SK-N-SH (cell line): ENCODE data around the gene SCN8A. TPM values are rescaled to one million over a fixed set of nuclear protein-coding genes. Genes with fewer than 3 reads are reported as not detected.
A peak's percentile ranks its signal among the peaks of the same experiment; 100 is the strongest.

Experiments
- CTCF ChIA-PET: fragments of 300-600, 350-600 bp; formaldehyde crosslinking; extraction: SDS; loops from one replicate; lab custom pipeline; 2021; lab: Yijun Ruan, JAX
- POLR2A ChIA-PET: fragments of 350-600 bp; sonication (Branson Sonifier 250); formaldehyde crosslinking; extraction: SDS; loops from one replicate; lab custom pipeline; 2020; ENCODE audit warnings: antibody characterized with exemption, inconsistent platforms; lab: Yijun Ruan, JAX
- DNase-seq: peaks from one replicate; pipeline ENCODE4 v3.0.0; 2012
- H2AFZ ChIP-seq: fragments of 200-600 bp; sonication (generic); 2 replicates; pipeline ENCODE4 v1.8.1; 2016; ENCODE audit warnings: antibody characterized with exemption, mild to moderate bottlenecking, low read depth
- H3F3A ChIP-seq: fragments of 200-600 bp; sonication (generic); replicated peaks from 2 replicates; pipeline ENCODE3; 2016; ENCODE audit warnings: antibody characterized with exemption, mild to moderate bottlenecking; ENCODE audit not compliant: insufficient read depth
- H3K27ac ChIP-seq, 2 experiments: fragments of 200-500 bp in 1 of 2; fragments of 200-600 bp in 1 of 2; sonication (Bioruptor generic) in 1 of 2; sonication (generic), shearing (Covaris generic) in 1 of 2; 2 replicates each; pipeline versions ENCODE4 v1.5.1 to v1.6.1; 2014 to 2016; ENCODE audit warnings: low read depth in 2 of 2, inconsistent platforms in 1 of 2, low read length in 1 of 2, mild to moderate bottlenecking in 1 of 2, mixed read lengths in 1 of 2
- H3K27me3 ChIP-seq: fragments of 200-600 bp; sonication (generic), shearing (Covaris generic); 2 replicates; pipeline ENCODE4 v1.6.1; 2016; ENCODE audit warnings: mixed run types; ENCODE audit not compliant: insufficient read depth
- H3K36me3 ChIP-seq, 2 experiments: fragments of 200-500 bp in 1 of 2; fragments of 200-600 bp in 1 of 2; sonication (Bioruptor generic) in 1 of 2; sonication (generic) in 1 of 2; replicated peaks in 1 of 2; 2 replicates each; pipeline versions ENCODE3 to v1.5.1; 2014 to 2016; ENCODE audit warnings: low read length in 1 of 2, mild to moderate bottlenecking in 1 of 2; ENCODE audit not compliant: insufficient read depth in 2 of 2, control insufficient read depth in 1 of 2
- H3K4me1 ChIP-seq, 2 experiments: fragments of 200-500 bp in 1 of 2; fragments of 200-600 bp in 1 of 2; sonication (Bioruptor generic) in 1 of 2; sonication (generic), shearing (Covaris generic) in 1 of 2; 2 replicates each; pipeline versions ENCODE4 v1.5.1 to v1.6.1; 2014 to 2016; ENCODE audit warnings: low read depth in 1 of 2, low read length in 1 of 2, mixed run types in 1 of 2; ENCODE audit not compliant: insufficient read depth in 2 of 2, control insufficient read depth in 1 of 2
- H3K4me2 ChIP-seq: fragments of 200-600 bp; sonication (generic), shearing (Covaris generic); 2 replicates; pipeline ENCODE4 v1.6.1; 2017; ENCODE audit warnings: mixed run types
- H3K4me3 ChIP-seq, 2 experiments: fragments of 200-500 bp in 1 of 2; fragments of 200-600 bp in 1 of 2; sonication (Bioruptor generic) in 1 of 2; sonication (generic), shearing (Covaris generic) in 1 of 2; 2 replicates each; pipeline versions ENCODE4 v1.5.1 to v1.8.1; 2014 to 2016; ENCODE audit warnings: low read depth in 2 of 2, inconsistent platforms in 1 of 2, low read length in 1 of 2, mild to moderate bottlenecking in 1 of 2, mixed read lengths in 1 of 2, moderate library complexity in 1 of 2
- H3K79me2 ChIP-seq: fragments of 200-600 bp; sonication (generic); 2 replicates; pipeline ENCODE4 v1.8.1; 2017; ENCODE audit warnings: mild to moderate bottlenecking; ENCODE audit not compliant: insufficient read depth
- H3K9ac ChIP-seq: fragments of 200-600 bp; sonication (generic); 2 replicates; pipeline ENCODE4 v1.6.1; 2017; ENCODE audit warnings: mixed run types
- H3K9me2 ChIP-seq: fragments of 200-600 bp; sonication (generic); 2 replicates; pipeline ENCODE4 v1.6.1; 2017; ENCODE audit warnings: mixed run types
- H3K9me3 ChIP-seq: fragments of 200-600 bp; sonication (generic); 2 replicates; pipeline ENCODE4 v1.6.1; 2017; ENCODE audit warnings: mixed run types, mild to moderate bottlenecking, moderate library complexity
- H4K20me1 ChIP-seq: fragments of 200-600 bp; sonication (generic); 2 replicates; pipeline ENCODE4 v1.6.1; 2017; ENCODE audit warnings: mild to moderate bottlenecking, mixed run types; ENCODE audit not compliant: insufficient read depth
- CHD2 ChIP-seq: fragments of 150-350 bp; IDR thresholded peaks from 2 replicates; pipeline ENCODE4 v1.6.1; 2018; ENCODE audit warnings: low read length; ENCODE audit not compliant: partially characterized antibody
- FOSL2 ChIP-seq: IDR thresholded peaks from 2 replicates; pipeline ENCODE4 v1.4.0; 2012; ENCODE audit warnings: low read depth, mild to moderate bottlenecking, moderate library complexity, borderline replicate concordance
- FOXJ3 ChIP-seq: sonication (generic); formaldehyde crosslinking; IDR thresholded peaks from 2 replicates; pipeline ENCODE4 v1.5.1; 2020; ENCODE audit warnings: mild to moderate bottlenecking, missing genetic modification reagents
- GATA2 ChIP-seq: sonication (generic); formaldehyde crosslinking; IDR thresholded peaks from 2 replicates; pipeline ENCODE4 v1.5.0; 2020; ENCODE audit warnings: mild to moderate bottlenecking, missing genetic modification reagents
- JUND ChIP-seq: IDR thresholded peaks from 2 replicates; pipeline ENCODE4 v1.4.0; 2012
- MXI1 ChIP-seq: IDR thresholded peaks from 2 replicates; pipeline ENCODE4 v1.6.1; 2012; ENCODE audit warnings: mild to moderate bottlenecking, low read depth, low read length, improper control_type of control experiment
- RAD21 ChIP-seq: IDR thresholded peaks from 2 replicates; pipeline ENCODE4 v1.6.1; 2012; ENCODE audit warnings: mild to moderate bottlenecking, low read length
- RCOR1 ChIP-seq: fragments of 150-350 bp; IDR thresholded peaks from 2 replicates; pipeline ENCODE4 v1.6.1; 2017; ENCODE audit warnings: antibody characterized with exemption, low read length
- SIN3A ChIP-seq: IDR thresholded peaks from 2 replicates; pipeline ENCODE4 v1.6.1; 2012; ENCODE audit warnings: low read depth, mild to moderate bottlenecking, low read length, moderate library complexity, borderline replicate concordance
- TAF1 ChIP-seq: IDR thresholded peaks from 2 replicates; pipeline ENCODE4 v1.6.1; 2012; ENCODE audit warnings: low read depth, mild to moderate bottlenecking, low read length, moderate library complexity, borderline replicate concordance
- TCF12 ChIP-seq: IDR thresholded peaks from 2 replicates; pipeline ENCODE4 v1.4.0; 2012
- TEAD4 ChIP-seq: IDR thresholded peaks from 2 replicates; pipeline ENCODE4 v1.4.0; 2012; ENCODE audit warnings: mild to moderate bottlenecking, borderline replicate concordance; ENCODE audit not compliant: insufficient read depth
- WGBS: methylation state at CpG from one replicate; pipeline ENCODE4 v1.1.6; 2017; ENCODE audit warnings: low lambda C conversion rate; 5-methylcytosine and 5-hydroxymethylcytosine counted together
- polyA plus RNA-seq, 3 experiments: library from polyadenylated mRNA; depleted of rRNA; stranded (reverse); fragments of >200 nt; gene quantifications; 2 replicates each; pipeline ENCODE4 v1.2.3, GENCODE V29; 2012
- TF ChIP-seq, protein P1 (sequence below): IDR thresholded peaks from 2 replicates; pipeline ENCODE4 v1.4.0; 2012; ENCODE audit warnings: low read depth, borderline replicate concordance

Gene SCN8A
- polyA plus RNA-seq, 1 of the 3 experiments (the other 2 are of a cell fraction), result 7.1 TPM

DNA sequence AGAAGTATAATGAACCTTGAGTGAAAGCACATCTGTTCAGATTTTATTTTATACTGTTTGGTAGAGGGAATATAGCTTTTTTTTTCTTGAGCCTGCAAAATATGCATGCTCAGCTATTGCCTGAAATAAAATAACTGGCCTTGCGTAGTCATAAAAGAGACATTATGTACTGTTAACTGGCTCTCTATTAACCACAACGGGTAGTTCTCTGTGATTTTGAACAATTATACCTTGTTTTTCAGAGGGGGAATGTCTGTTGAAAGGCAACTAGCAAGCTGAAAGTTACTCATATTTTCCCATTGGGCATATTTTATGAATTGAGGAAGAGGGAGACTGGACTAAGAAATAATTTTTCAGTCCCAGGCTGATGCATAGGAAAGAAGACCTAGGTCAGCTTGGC, 194.9 kb downstream of the SCN8A start:
- TF ChIP-seq JUND (no peak), TAF1 (no peak), CHD2 (no peak), TCF12 (no peak), SIN3A (no peak), MXI1 (no peak), TEAD4 (no peak), GATA2 (CRISPR knock-in tag) (no peak), RCOR1 (no peak), FOXJ3 (CRISPR knock-in tag) (no peak), RAD21 (no peak)
- TF ChIP-seq, protein P1, sequence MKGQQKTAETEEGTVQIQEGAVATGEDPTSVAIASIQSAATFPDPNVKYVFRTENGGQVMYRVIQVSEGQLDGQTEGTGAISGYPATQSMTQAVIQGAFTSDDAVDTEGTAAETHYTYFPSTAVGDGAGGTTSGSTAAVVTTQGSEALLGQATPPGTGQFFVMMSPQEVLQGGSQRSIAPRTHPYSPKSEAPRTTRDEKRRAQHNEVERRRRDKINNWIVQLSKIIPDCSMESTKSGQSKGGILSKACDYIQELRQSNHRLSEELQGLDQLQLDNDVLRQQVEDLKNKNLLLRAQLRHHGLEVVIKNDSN, result no peak
- H3K9ac ChIP-seq, result no peak overlapping the region
- no peak overlapping the region for H3K4me3 ChIP-seq
- DNase-seq, result no peak
- H4K20me1 ChIP-seq, result no peaks in the 10 kb centered on the region
- peaks cover 25 to 35% of the 10 kb centered on the region in 2 experiments for H3K36me3 ChIP-seq
- no peak overlapping the region for H2AFZ ChIP-seq
- CTCF ChIA-PET, result no interaction called here
- H3K4me1 ChIP-seq, result peaks cover 0 to 5% of the 10 kb centered on the region in 2 experiments; a peak in 2 of 4 replicates
- no peaks in the 10 kb centered on the region for H3F3A ChIP-seq
- 90% methylated on average over 2 of the region's 2 CpGs for WGBS
- no peaks in the 10 kb centered on the region for H3K27me3 ChIP-seq
- H3K4me2 ChIP-seq, result no peak overlapping the region
- H3K79me2 ChIP-seq, result no peaks in the 10 kb centered on the region
- no peak overlapping the region for H3K27ac ChIP-seq
- POLR2A ChIA-PET, result no interaction called here
- no peaks in the 10 kb centered on the region for H3K9me3 ChIP-seq
- H3K9me2 ChIP-seq, result no peaks in the 10 kb centered on the region

- Histone ChIP-seq H3K4me1 (peaks cover 0 to 5% of the 10 kb centered on the region in 2 experiments; a peak in 2 of 4 replicates), H3K9ac (no peak overlapping the region)
- WGBS, result 63% methylated on average over 6 of the region's 6 CpGs
- TF ChIP-seq JUND (0 out of 2 replicates have a peak, but pooled peaks have one; percentile 5), FOXJ3 (CRISPR knock-in tag) (no peak), FOSL2 (peak; percentile 25; the same call in 1 of the 2 replicates)
- TF ChIP-seq, all 33 proteins: peak for 2
- no peak overlapping the region for H3K4me3 ChIP-seq
- H3K36me3 ChIP-seq, result peaks cover 33 to 37% of the 10 kb centered on the region in 2 experiments
- ChIA-PET POLR2A (no interaction called here), CTCF (interaction anchor here (0.7 kb wide), 1 partner anchor 87 kb away, joined by 3 read pairs; no protein-coding TSS in a partner anchor)
- no peaks in the 10 kb centered on the region for H3K79me2 ChIP-seq
- no peaks in the 10 kb centered on the region for H3K9me2 ChIP-seq
- H2AFZ ChIP-seq, result no peak overlapping the region
- no peak overlapping the region for H3K4me2 ChIP-seq
- no peaks in the 10 kb centered on the region for H3F3A ChIP-seq
- no peaks in the 10 kb centered on the region for H3K27me3 ChIP-seq
- no peaks in the 10 kb centered on the region for H3K9me3 ChIP-seq
- DNase-seq, result no peak
- no peaks in the 10 kb centered on the region for H4K20me1 ChIP-seq
- peak overlapping the region in 1 of 2 experiments; percentile 25; a peak in 1 of 4 replicates for H3K27ac ChIP-seq
These were observed 197.8 kb downstream of the SCN8A start for GRCh38 chr12:51788876-51789275.
